GM18861 (cell line): ENCODE data around the gene SLC38A4.
"Not testable (repeated sequence)": the region's sequence is repeated elsewhere in the genome, so short reads cannot be mapped to it uniquely, and the experiment has no call there.

Experiments
- ATAC-seq: cut with Tn5 transposase; IDR thresholded peaks from one replicate; pipeline ENCODE4 v1.9.1; 2021; ENCODE audit not compliant: unreplicated experiment

SLC38A4 gene

GRCh38 chr12:46825591-46826414 is at the start of gene SLC38A4:
SLC38A4 (minus strand) TSS chr12:46825997; CDS start chr12:46793071, 32,926 bp downstream.
- no peak for ATAC-seq

- ATAC-seq = no peak
Measured at GRCh38 chr12:46875095-46875494, 49.3 kb upstream of the SLC38A4 start.

GRCh38 chr12:46874642-46875041 is 48.8 kb upstream of the SLC38A4 start:
- ATAC-seq = no peak

GRCh38 chr12:46872135-46872534 is 46.3 kb upstream of the SLC38A4 start:
- no peak for ATAC-seq

- ATAC-seq = no peak
Measured at GRCh38 chr12:46865311-46865710, 39.5 kb upstream of the SLC38A4 start.

GRCh38 chr12:46858368-46858767 is 32.6 kb upstream of the SLC38A4 start:
- no peak for ATAC-seq

GRCh38 chr12:46857486-46857885 is 31.7 kb upstream of the SLC38A4 start:
- no peak for ATAC-seq

- no peak for ATAC-seq
Measured at GRCh38 chr12:46855760-46856159, 30.0 kb upstream of the SLC38A4 start.

GRCh38 chr12:46854188-46854587 is 28.4 kb upstream of the SLC38A4 start:
- ATAC-seq = not testable (repeated sequence)

GRCh38 chr12:46848792-46849191 is 23.0 kb upstream of the SLC38A4 start:
- not testable (repeated sequence) for ATAC-seq

- no peak for ATAC-seq
Measured at GRCh38 chr12:46847001-46847400, 21.2 kb upstream of the SLC38A4 start.

GRCh38 chr12:46843811-46844210 is 18.0 kb upstream of the SLC38A4 start:
- no peak for ATAC-seq

- no peak for ATAC-seq
Measured at GRCh38 chr12:46841891-46842290, 16.1 kb upstream of the SLC38A4 start.

- ATAC-seq = no peak
Measured at GRCh38 chr12:46839964-46840363, 14.2 kb upstream of the SLC38A4 start.

- no peak for ATAC-seq
Measured at GRCh38 chr12:46839232-46839631, 13.4 kb upstream of the SLC38A4 start.

- no peak for ATAC-seq
Measured at GRCh38 chr12:46835785-46836184, 10.0 kb upstream of the SLC38A4 start.

- ATAC-seq = no peak
Measured at GRCh38 chr12:46832130-46832704, 6.4 kb upstream of the SLC38A4 start.

- no peak for ATAC-seq
Measured at GRCh38 chr12:46831335-46832129, 5.7 kb upstream of the SLC38A4 start.

GRCh38 chr12:46830731-46831334 is 5.0 kb upstream of the SLC38A4 start:
- ATAC-seq = no peak

GRCh38 chr12:46824709-46825108 is 1.1 kb downstream of the SLC38A4 start:
- ATAC-seq = no peak

GRCh38 chr12:46818642-46819041 is 7.2 kb downstream of the SLC38A4 start:
- no peak for ATAC-seq
